HepG2 (cell line): ENCODE data around the gene YIPF5. TPM values are rescaled to one million over a fixed set of nuclear protein-coding genes. Genes with fewer than 3 reads are reported as not detected.

Experiments
- AHR ChIP-seq: IDR thresholded peaks from 2 replicates; pipeline ENCODE4 v1.6.1; 2018; ENCODE audit warnings: missing genetic modification reagents, missing compliant biosample characterization
- BCL6 ChIP-seq: IDR thresholded peaks from 2 replicates; pipeline ENCODE4 v1.6.1; 2016; ENCODE audit warnings: missing genetic modification reagents, missing compliant biosample characterization
- FOXP1 ChIP-seq, 2 experiments: fragments of 450-650 bp in 1 of 2; IDR thresholded peaks; 2 replicates each; pipeline ENCODE4 v1.6.1; 2017 to 2018; ENCODE audit warnings: antibody characterized with exemption in 1 of 2
- MLXIP ChIP-seq: sonication (generic); formaldehyde crosslinking; IDR thresholded peaks from 2 replicates; pipeline ENCODE4 v1.9.0; 2021; ENCODE audit warnings: missing genetic modification reagents, borderline replicate concordance
- NCOA2 ChIP-seq: sonication (generic); formaldehyde crosslinking; IDR thresholded peaks from 2 replicates; pipeline ENCODE4 v1.8.0; 2022; ENCODE audit warnings: inconsistent platforms
- NCOA5 ChIP-seq: sonication (generic); formaldehyde crosslinking; IDR thresholded peaks from 2 replicates; pipeline ENCODE4 v1.4.0; 2020; ENCODE audit warnings: missing genetic modification reagents
- NKX3-1 ChIP-seq: sonication (generic); formaldehyde crosslinking; IDR thresholded peaks from 2 replicates; pipeline ENCODE4 v1.5.0; 2020; ENCODE audit warnings: missing genetic modification reagents
- NR2F1 ChIP-seq, 2 experiments: fragments of 450-650 bp in 1 of 2; formaldehyde crosslinking in 1 of 2; IDR thresholded peaks; 2 replicates each; pipeline versions ENCODE4 v1.5.0 to v1.6.1; 2016 to 2020; ENCODE audit warnings: mild to moderate bottlenecking in 1 of 2, missing compliant biosample characterization in 1 of 2, missing genetic modification reagents in 1 of 2, moderate library complexity in 1 of 2
- SMARCE1 ChIP-seq: fragments of 450-650 bp; IDR thresholded peaks from 2 replicates; pipeline ENCODE4 v1.6.1; 2017; ENCODE audit warnings: borderline replicate concordance
- SOX5 ChIP-seq: IDR thresholded peaks from 2 replicates; pipeline ENCODE4 v1.6.1; 2016; ENCODE audit warnings: borderline replicate concordance
- SRY ChIP-seq: sonication (generic); formaldehyde crosslinking; IDR thresholded peaks from 2 replicates; pipeline ENCODE4 v1.8.0; 2022; ENCODE audit warnings: mild to moderate bottlenecking, missing genetic modification reagents
- ZNF296 ChIP-seq: sonication (generic); formaldehyde crosslinking; conservative IDR thresholded peaks from 2 replicates; pipeline ENCODE4 v1.5.0; 2020; ENCODE audit warnings: mild to moderate bottlenecking, missing genetic modification reagents
- ZNF326 ChIP-seq: sonication (generic); formaldehyde crosslinking; IDR thresholded peaks from 2 replicates; pipeline ENCODE4 v1.4.0; 2020; ENCODE audit warnings: missing genetic modification reagents, borderline replicate concordance
- ZNF44 ChIP-seq: sonication (generic); formaldehyde crosslinking; IDR thresholded peaks from 2 replicates; pipeline ENCODE4 v1.5.1; 2020; ENCODE audit warnings: mild to moderate bottlenecking, missing genetic modification reagents
- ZNF552 ChIP-seq: sonication (generic); formaldehyde crosslinking; IDR thresholded peaks from 2 replicates; pipeline ENCODE4 v1.9.0; 2022; ENCODE audit warnings: missing genetic modification reagents, mild to moderate bottlenecking, borderline replicate concordance
- polyA plus RNA-seq, 8 experiments: library from polyadenylated mRNA; depleted of rRNA in 3 of 8; stranded (reverse) in 7 of 8; unstranded in 1 of 8; fragments of >200 nt; fragmentation: Illumina TruSeq in 4 of 8; extraction: Trizol in 4 of 8; gene quantifications; 2 replicates each; pipeline versions ENCODE4 v1.2.1 to v1.2.3, GENCODE V29; 2011 to 2016; ENCODE audit warnings: low read depth in 4 of 8, missing spikeins in 1 of 8, mixed read lengths in 1 of 8; ENCODE audit not compliant: insufficient read depth in 1 of 8
- total RNA-seq, 5 experiments: library from RNA; depleted of rRNA; stranded (reverse); fragments of >200 nt; fragmentation: Illumina TruSeq; extraction: Trizol; gene quantifications; 2 replicates each; pipeline ENCODE4 v1.2.3, GENCODE V29; 2016; ENCODE audit warnings: low read depth in 1 of 5
- TF ChIP-seq, protein P1 (sequence below): sonication (generic); formaldehyde crosslinking; IDR thresholded peaks from 2 replicates; pipeline ENCODE4 v1.8.1; 2023; ENCODE audit warnings: mild to moderate bottlenecking, missing genetic modification reagents
- TF ChIP-seq, protein P2 (sequence below): sonication (generic); formaldehyde crosslinking; conservative IDR thresholded peaks from 2 replicates; pipeline ENCODE4 v1.8.0; 2022; ENCODE audit warnings: low read depth, missing genetic modification reagents
- TF ChIP-seq, protein P3 (sequence below): sonication (generic); formaldehyde crosslinking; IDR thresholded peaks from 2 replicates; pipeline ENCODE4 v1.4.0; 2020; ENCODE audit warnings: missing genetic modification reagents
- TF ChIP-seq, protein P4 (sequence below): IDR thresholded peaks from 2 replicates; pipeline ENCODE4 v1.6.1; 2016; ENCODE audit warnings: missing genetic modification reagents, missing compliant biosample characterization
- TF ChIP-seq, protein P5 (sequence below): sonication (generic); formaldehyde crosslinking; IDR thresholded peaks from 2 replicates; pipeline ENCODE4 v1.8.0; 2022; ENCODE audit warnings: missing genetic modification reagents, low read depth, mild to moderate bottlenecking, borderline replicate concordance
- TF ChIP-seq, protein P6 (sequence below): sonication (generic); formaldehyde crosslinking; IDR thresholded peaks from 2 replicates; pipeline ENCODE4 v1.4.0; 2020; ENCODE audit warnings: missing genetic modification reagents, mild to moderate bottlenecking, borderline replicate concordance

Gene YIPF5
- total and polyA plus RNA-seq, 2 of the 13 experiments (the other 11 are each of a cell fraction or from before 2014, with no cell fraction given) = 61.4 to 73.6 TPM

DNA sequence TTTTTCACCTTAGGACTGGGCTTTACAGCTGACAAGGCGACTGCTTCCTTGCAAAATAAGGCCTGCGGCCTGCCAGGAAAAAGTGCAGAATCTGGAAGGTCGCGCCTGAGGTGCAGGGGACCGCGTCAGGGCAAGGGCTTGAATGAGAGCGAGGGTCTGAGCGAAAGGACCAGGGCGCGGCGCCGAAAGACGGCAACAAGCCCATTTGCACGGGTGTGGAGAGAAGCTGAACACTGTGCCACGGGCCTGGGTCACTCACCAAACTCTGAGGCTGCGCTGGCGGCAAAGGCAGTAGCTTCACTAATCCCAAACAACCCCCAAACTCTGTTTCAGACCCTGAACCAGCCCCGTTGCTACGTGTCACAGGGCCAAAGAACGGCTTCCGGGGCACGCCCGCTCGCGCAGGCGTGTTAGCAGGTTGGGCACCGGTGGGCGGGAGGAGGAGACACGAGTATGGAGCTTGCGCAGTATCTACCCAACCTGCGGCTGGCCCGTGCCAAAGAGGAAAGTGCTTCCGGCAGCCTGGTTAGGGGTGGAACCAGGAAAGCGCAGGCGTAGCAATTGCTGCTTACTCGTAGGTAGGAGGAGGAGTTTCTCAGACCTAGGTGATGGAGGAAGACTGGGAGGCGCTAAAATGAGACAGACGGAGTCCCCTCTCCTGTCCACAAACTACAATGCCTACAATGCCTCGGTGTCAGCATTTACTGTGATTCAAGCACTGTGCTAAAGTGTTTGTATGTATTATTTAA, at the start of gene YIPF5, which contains the start of gene KCTD16 (continued):
- TF ChIP-seq ZNF296 (no peak), ZNF44 (CRISPR knock-in tag) (peak; percentile 61; the same call in 1 of the 2 replicates), NCOA5 (CRISPR knock-in tag) (no peak), SMARCE1 (no peak), SOX5 (CRISPR knock-in tag) (no peak), BCL6 (CRISPR knock-in tag) (no peak), ZNF326 (no peak), NR2F1 (CRISPR knock-in tag; IDR thresholded peaks at IDR 0.05) (no peak), NKX3-1 (CRISPR knock-in tag) (no peak), FOXP1 (IDR thresholded peaks at IDR 0.05) (no peak), FOXP1 (CRISPR knock-in tag; IDR thresholded peaks at IDR 0.05) (no peak), AHR (CRISPR knock-in tag) (0 out of 2 replicates have a peak, but pooled peaks have one; percentile 56), MLXIP (no peak), ZNF552 (no peak), NCOA2 (CRISPR knock-in tag) (0 out of 2 replicates have a peak, but pooled peaks have one; percentile 27), SRY (0 out of 2 replicates have a peak, but pooled peaks have one; percentile 63)
- TF ChIP-seq, protein P1, sequence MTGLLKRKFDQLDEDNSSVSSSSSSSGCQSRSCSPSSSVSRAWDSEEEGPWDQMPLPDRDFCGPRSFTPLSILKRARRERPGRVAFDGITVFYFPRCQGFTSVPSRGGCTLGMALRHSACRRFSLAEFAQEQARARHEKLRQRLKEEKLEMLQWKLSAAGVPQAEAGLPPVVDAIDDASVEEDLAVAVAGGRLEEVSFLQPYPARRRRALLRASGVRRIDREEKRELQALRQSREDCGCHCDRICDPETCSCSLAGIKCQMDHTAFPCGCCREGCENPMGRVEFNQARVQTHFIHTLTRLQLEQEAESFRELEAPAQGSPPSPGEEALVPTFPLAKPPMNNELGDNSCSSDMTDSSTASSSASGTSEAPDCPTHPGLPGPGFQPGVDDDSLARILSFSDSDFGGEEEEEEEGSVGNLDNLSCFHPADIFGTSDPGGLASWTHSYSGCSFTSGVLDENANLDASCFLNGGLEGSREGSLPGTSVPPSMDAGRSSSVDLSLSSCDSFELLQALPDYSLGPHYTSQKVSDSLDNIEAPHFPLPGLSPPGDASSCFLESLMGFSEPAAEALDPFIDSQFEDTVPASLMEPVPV (CRISPR knock-in tag) = peak; percentile 46; the same call in 1 of the 2 replicates
- TF ChIP-seq, protein P2, sequence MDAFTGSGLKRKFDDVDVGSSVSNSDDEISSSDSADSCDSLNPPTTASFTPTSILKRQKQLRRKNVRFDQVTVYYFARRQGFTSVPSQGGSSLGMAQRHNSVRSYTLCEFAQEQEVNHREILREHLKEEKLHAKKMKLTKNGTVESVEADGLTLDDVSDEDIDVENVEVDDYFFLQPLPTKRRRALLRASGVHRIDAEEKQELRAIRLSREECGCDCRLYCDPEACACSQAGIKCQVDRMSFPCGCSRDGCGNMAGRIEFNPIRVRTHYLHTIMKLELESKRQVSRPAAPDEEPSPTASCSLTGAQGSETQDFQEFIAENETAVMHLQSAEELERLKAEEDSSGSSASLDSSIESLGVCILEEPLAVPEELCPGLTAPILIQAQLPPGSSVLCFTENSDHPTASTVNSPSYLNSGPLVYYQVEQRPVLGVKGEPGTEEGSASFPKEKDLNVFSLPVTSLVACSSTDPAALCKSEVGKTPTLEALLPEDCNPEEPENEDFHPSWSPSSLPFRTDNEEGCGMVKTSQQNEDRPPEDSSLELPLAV = no peak
- TF ChIP-seq, protein P3, sequence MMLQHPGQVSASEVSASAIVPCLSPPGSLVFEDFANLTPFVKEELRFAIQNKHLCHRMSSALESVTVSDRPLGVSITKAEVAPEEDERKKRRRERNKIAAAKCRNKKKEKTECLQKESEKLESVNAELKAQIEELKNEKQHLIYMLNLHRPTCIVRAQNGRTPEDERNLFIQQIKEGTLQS (CRISPR knock-in tag) = no peak
- TF ChIP-seq, protein P4, sequence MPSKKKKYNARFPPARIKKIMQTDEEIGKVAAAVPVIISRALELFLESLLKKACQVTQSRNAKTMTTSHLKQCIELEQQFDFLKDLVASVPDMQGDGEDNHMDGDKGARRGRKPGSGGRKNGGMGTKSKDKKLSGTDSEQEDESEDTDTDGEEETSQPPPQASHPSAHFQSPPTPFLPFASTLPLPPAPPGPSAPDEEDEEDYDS (CRISPR knock-in tag) = peak; percentile 64
- TF ChIP-seq, protein P5, sequence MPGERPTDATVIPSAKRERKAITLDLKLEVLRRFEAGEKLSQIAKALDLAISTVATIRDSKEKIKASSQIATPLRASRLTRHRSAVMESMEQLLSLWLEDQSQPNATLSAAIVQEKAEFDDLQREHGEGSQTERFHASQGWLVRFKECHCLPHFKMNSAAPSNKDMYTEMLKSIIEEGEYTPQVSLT (CRISPR knock-in tag) = no peak
- TF ChIP-seq, protein P6, sequence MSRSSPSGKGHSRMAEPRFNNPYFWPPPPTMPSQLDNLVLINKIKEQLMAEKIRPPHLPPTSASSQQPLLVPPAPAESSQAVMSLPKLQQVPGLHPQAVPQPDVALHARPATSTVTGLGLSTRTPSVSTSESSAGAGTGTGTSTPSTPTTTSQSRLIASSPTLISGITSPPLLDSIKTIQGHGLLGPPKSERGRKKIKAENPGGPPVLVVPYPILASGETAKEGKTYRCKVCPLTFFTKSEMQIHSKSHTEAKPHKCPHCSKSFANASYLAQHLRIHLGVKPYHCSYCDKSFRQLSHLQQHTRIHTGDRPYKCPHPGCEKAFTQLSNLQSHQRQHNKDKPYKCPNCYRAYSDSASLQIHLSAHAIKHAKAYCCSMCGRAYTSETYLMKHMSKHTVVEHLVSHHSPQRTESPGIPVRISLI (CRISPR knock-in tag) = peak; percentile 42; the same call in 1 of the 2 replicates
